Breast epithelium (tissue), 4 donors: Measurements from ENCODE around the gene MEF2D. TPM values are rescaled to one million over a fixed set of nuclear protein-coding genes. Genes with fewer than 3 reads are reported as not detected.

Experiments used
- DNase-seq, 2 donors: peaks; one replicate each; pipeline ENCODE4 v3.0.0-alpha.2; 2019; ENCODE audit warnings: low spot score in 2 of 2
- H3K27ac ChIP-seq, 2 donors: fragments of 200-600 bp; sonication (generic) in 1 of 2; one replicate each; pipeline ENCODE4 v1.5.1; 2016 to 2019; ENCODE audit warnings: mild to moderate bottlenecking in 1 of 2
- H3K27me3 ChIP-seq, 2 donors: fragments of 200-600 bp; sonication (generic) in 1 of 2; one replicate each; pipeline versions ENCODE4 v1.5.1 to v1.6.0; 2017 to 2019; ENCODE audit warnings: control low read depth in 1 of 2, mild to moderate bottlenecking in 1 of 2
- H3K36me3 ChIP-seq: fragments of 200-600 bp; one replicate; pipeline ENCODE4 v1.5.1; 2019
- H3K4me1 ChIP-seq, 2 donors: fragments of 200-600 bp; sonication (generic); one replicate each; pipeline ENCODE4 v1.5.1; 2016 to 2019; ENCODE audit warnings: control low read depth in 1 of 2
- H3K4me3 ChIP-seq, 3 donors: fragments of 200-600 bp; sonication (generic); 1 replicate in 2 of 3; 2 replicates in 1 of 3; pipeline ENCODE4 v1.5.1; 2016 to 2019; ENCODE audit warnings: mild to moderate bottlenecking in 3 of 3, moderate library complexity in 2 of 3
- H3K9me3 ChIP-seq, 2 donors: fragments of 200-600 bp; sonication (generic) in 1 of 2; one replicate each; pipeline ENCODE4 v1.5.1; 2016 to 2019; ENCODE audit warnings: control low read depth in 1 of 2
- POLR2A ChIP-seq: fragments of 450-650 bp; IDR thresholded peaks from one replicate; pipeline ENCODE4 v1.6.1; 2016; ENCODE audit warnings: antibody characterized with exemption, mild to moderate bottlenecking, moderate library complexity
- POLR2AphosphoS5 ChIP-seq, 3 donors: sonication (generic); formaldehyde crosslinking; IDR thresholded peaks; one replicate each; pipeline ENCODE4 v1.6.1; 2017; ENCODE audit warnings: antibody characterized with exemption in 3 of 3
- intact Hi-C: fragments of 100-400 bp; cut with DNase I; formaldehyde crosslinking; loops from one replicate; pipeline ENCODE4 v1.15.1; 2023; ENCODE audit warnings: low total_unique reads
- total RNA-seq, 3 donors: library from RNA; depleted of rRNA; stranded (reverse); fragments of >200 nt; gene quantifications; one replicate each; pipeline ENCODE4 v1.1.0, GENCODE V29; 2016
- TF ChIP-seq, protein P1 (sequence below), 3 donors: fragments of 450-650 bp; IDR thresholded peaks; one replicate each; pipeline ENCODE4 v1.5.1; 2016 to 2017; ENCODE audit warnings: antibody characterized with exemption in 3 of 3, mild to moderate bottlenecking in 3 of 3, moderate library complexity in 3 of 3

The MEF2D gene
- total RNA-seq, 3 donors from 2014 or later: 25.8 to 34.9 (median 32.1) TPM

DNA sequence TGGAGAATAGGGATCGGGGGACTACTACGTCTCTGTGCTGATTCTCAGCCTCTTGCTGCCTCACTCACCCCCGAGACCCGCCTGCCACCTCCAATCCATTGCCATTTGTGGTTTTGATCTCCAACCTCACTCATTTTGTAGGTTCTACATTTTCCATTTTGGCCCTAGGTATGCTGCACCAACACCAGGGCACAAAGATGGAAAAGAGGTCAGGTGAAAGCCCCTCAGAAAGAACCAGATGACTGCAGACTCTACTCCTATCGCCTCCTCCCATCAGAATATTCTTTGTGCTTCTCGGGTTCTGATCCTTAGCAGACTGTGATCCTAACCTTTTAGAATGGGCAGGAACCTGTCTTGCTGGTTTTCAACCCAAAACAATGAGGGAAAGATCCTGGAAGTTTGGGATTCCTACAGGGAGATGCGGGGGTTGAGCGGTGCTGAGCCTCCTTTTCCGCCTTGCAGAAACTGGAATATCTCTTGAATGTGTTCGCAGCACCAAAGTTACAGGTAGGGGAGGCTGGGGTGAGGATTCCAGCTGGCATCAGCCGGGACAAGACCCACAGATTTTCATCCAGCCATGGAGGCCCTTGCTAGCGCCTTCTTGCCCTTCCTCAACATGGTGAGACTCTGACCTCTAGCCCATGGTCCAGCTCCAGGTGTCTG, 78.5 kb downstream of the MEF2D start:
- H3K9me3 ChIP-seq: no peaks in the 10 kb centered on the region

DNA sequence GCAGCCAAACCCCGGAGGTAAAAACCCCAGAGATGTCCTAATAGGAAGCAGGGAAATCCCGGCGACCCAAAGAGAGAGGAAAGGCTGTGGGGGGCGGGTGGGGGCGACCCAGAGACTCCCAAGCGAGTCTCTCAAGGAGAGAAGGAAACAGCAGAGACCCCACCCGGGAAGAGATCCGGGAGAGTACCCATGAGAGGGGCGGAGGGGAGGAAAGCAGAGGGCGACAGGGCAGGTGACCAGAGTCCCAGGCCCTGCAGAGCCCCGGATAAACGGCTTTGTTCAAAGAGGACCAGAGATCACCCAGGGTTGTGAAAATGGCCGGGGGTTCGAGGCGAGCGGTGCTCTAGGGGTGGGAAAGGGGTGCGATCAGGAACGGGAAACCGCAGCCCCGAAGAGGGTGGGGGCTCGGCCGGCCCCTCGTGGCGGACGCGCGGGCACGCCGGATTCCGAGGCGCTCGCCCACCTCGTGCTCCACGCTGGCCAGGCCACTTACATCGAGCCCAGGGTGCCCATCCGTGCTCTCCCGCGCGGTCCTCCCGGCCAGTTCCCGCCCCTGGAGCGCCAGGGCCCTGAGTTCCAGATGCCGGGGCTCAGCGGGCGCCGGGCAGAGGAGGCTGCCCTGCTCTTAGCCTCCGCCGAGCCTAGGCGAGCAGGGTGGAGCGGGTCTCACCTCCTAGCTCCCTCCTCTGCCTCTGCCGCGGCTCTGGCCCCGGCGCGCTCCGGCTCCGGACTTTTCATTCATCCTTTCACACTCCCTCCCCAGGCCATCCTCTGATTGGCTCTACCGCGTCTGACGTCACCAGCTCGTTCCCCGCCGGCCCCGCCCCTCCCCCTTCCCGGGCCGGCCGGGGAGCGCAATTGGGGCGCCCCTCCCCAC, 79.3 kb downstream of the MEF2D start:
- peak; percentile 77 to 82 for DNase-seq
- H3K27me3 ChIP-seq: peaks cover 7 to 57% of the 10 kb centered on the region in 2 donors
- no peaks in the 10 kb centered on the region for H3K36me3 ChIP-seq
- peaks cover 11 to 13% of the 10 kb centered on the region in 2 donors for H3K4me1 ChIP-seq
- TF ChIP-seq POLR2AphosphoS5 (IDR thresholded peaks at IDR 0.05) (peak in 1 of 3 donors; percentile 20), POLR2A (no peak)
- TF ChIP-seq, protein P1, sequence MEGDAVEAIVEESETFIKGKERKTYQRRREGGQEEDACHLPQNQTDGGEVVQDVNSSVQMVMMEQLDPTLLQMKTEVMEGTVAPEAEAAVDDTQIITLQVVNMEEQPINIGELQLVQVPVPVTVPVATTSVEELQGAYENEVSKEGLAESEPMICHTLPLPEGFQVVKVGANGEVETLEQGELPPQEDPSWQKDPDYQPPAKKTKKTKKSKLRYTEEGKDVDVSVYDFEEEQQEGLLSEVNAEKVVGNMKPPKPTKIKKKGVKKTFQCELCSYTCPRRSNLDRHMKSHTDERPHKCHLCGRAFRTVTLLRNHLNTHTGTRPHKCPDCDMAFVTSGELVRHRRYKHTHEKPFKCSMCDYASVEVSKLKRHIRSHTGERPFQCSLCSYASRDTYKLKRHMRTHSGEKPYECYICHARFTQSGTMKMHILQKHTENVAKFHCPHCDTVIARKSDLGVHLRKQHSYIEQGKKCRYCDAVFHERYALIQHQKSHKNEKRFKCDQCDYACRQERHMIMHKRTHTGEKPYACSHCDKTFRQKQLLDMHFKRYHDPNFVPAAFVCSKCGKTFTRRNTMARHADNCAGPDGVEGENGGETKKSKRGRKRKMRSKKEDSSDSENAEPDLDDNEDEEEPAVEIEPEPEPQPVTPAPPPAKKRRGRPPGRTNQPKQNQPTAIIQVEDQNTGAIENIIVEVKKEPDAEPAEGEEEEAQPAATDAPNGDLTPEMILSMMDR (IDR thresholded peaks at IDR 0.05): no peak
- peak overlapping the region; percentile 10 to 63 (median 51) for H3K4me3 ChIP-seq
- no peaks in the 10 kb centered on the region for H3K9me3 ChIP-seq
- H3K27ac ChIP-seq: peak overlapping the region in 1 of 2 donors; percentile 50
- intact Hi-C loops: no loop called here

More for the DNA sequence above, 78.5 kb downstream of the MEF2D start:
- peak overlapping the region; percentile 10 to 63 (median 51) for H3K4me3 ChIP-seq
- DNase-seq: no peak
- H3K4me1 ChIP-seq: peaks cover 11 to 13% of the 10 kb centered on the region in 2 donors
- H3K27me3 ChIP-seq: peaks cover 7 to 53% of the 10 kb centered on the region in 2 donors
- TF ChIP-seq POLR2A (no peak), POLR2AphosphoS5 (IDR thresholded peaks at IDR 0.05) (no peak)
- TF ChIP-seq, protein P1 (IDR thresholded peaks at IDR 0.05): no peak
- intact Hi-C loops: no loop called here
- H3K36me3 ChIP-seq: no peaks in the 10 kb centered on the region
- H3K27ac ChIP-seq: peak overlapping the region in 1 of 2 donors; percentile 50

DNA sequence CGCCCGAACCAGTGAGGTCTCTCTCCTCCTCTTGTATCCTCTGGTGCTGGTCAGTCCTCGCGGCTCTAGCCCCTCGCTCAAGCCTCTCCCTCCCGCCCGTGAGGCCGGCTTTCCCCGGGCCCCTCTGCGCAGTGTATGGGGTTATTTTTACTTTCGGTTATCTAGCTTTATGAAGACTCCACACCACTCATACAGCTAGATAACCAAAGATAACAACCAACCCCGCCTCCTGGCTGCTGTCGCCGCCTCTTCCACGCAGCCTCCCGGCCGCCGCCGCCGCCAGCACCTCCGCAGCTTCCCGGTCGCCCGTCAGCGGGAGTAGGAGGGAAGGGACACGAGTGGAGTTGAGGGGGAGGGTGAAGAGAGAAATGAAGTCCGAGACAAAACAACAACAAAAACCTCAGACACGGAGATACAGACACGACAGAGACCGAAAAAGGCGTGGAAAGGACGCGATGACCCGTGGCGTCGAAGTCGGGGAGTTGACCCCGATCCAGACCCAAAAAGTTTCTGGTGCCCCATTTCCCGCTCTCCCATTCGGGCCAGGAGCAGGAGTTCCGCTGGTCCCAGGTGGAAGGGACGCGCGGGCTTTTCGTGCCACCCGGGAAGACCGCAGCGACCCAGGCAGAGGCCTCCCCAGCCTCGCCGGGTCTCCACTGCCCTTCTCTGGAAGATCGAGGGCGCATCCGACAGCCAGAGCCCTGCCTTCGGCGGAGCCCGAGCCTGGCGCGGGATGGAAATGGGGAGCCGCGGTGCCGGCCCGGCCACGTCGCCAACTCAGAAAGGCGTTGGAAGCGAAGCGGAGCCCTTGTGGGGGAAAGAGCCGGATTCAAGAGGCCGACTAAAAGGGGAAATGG, 80.1 kb downstream of the MEF2D start:
- Histone ChIP-seq H3K27me3 (peaks cover 8 to 64% of the 10 kb centered on the region in 2 donors), H3K4me1 (peaks cover 11 to 13% of the 10 kb centered on the region in 2 donors)

DNA sequence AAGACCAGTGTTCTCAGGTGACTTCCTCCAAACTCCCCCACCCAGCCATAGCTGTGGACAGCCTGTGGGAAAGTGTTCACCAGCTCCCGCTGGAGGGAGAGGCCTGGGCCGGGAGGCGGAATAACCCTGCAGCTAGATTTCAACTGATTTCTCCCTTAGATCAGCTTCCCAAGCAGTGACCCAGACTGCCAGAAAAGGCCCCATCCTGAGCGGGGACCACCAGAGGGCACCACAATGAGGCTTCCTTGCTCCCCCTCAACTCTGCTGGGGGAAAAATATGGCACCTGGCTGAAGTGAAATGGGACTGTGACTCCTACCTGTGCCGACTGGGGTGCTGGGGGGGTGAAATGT, 80.7 kb downstream of the MEF2D start:
- Histone ChIP-seq H3K4me1 (peaks cover 11 to 13% of the 10 kb centered on the region in 2 donors), H3K9me3 (no peaks in the 10 kb centered on the region), H3K27me3 (peaks cover 11 to 70% of the 10 kb centered on the region in 2 donors), H3K4me3 (peak overlapping the region in 2 of 3 donors; percentile 51 to 63), H3K27ac (no peak overlapping the region), H3K36me3 (no peaks in the 10 kb centered on the region)
- intact Hi-C loops: no loop called here
- TF ChIP-seq POLR2A: no peak
- TF ChIP-seq POLR2AphosphoS5 (IDR thresholded peaks at IDR 0.05): no peak
- TF ChIP-seq, protein P1 (IDR thresholded peaks at IDR 0.05): no peak
- DNase-seq: no peak

More for the DNA sequence above, 80.1 kb downstream of the MEF2D start:
- Histone ChIP-seq H3K4me3 (peak overlapping the region; percentile 7 to 63 (median 51)), H3K36me3 (no peaks in the 10 kb centered on the region), H3K27ac (no peak overlapping the region), H3K9me3 (no peaks in the 10 kb centered on the region)
- TF ChIP-seq POLR2AphosphoS5 (IDR thresholded peaks at IDR 0.05) (no peak), POLR2A (no peak)
- TF ChIP-seq, protein P1 (IDR thresholded peaks at IDR 0.05): no peak
- intact Hi-C loops: no loop called here
- no peak for DNase-seq
